ENCODE measurements around the gene KIF13A.

DNA sequence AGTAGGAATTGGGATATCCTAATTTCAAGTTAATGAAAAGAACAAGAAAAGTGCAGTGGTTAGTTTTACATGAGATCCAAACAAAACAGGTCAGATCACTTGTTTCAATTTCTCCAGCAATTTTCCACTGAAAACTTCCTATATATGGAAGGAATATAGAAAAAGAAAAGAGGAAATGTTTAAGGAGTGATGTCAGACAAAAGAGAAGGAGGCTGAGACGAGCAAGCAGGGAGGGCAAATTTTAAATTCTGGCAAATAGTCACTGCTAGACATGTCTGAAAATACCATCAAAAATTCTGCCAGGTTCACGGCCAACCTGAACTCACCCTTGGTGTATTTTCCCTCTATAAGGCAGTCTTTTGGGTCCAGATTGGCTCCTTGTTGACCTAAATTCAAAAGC, 271.2 kb downstream of the KIF13A start:
- TF ChIP-seq, protein P1, sequence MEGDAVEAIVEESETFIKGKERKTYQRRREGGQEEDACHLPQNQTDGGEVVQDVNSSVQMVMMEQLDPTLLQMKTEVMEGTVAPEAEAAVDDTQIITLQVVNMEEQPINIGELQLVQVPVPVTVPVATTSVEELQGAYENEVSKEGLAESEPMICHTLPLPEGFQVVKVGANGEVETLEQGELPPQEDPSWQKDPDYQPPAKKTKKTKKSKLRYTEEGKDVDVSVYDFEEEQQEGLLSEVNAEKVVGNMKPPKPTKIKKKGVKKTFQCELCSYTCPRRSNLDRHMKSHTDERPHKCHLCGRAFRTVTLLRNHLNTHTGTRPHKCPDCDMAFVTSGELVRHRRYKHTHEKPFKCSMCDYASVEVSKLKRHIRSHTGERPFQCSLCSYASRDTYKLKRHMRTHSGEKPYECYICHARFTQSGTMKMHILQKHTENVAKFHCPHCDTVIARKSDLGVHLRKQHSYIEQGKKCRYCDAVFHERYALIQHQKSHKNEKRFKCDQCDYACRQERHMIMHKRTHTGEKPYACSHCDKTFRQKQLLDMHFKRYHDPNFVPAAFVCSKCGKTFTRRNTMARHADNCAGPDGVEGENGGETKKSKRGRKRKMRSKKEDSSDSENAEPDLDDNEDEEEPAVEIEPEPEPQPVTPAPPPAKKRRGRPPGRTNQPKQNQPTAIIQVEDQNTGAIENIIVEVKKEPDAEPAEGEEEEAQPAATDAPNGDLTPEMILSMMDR (IDR thresholded peaks at IDR 0.05; ENCODE audit: low read depth, low read length, missing input control), result no peak
- TF ChIP-seq, protein P2, sequence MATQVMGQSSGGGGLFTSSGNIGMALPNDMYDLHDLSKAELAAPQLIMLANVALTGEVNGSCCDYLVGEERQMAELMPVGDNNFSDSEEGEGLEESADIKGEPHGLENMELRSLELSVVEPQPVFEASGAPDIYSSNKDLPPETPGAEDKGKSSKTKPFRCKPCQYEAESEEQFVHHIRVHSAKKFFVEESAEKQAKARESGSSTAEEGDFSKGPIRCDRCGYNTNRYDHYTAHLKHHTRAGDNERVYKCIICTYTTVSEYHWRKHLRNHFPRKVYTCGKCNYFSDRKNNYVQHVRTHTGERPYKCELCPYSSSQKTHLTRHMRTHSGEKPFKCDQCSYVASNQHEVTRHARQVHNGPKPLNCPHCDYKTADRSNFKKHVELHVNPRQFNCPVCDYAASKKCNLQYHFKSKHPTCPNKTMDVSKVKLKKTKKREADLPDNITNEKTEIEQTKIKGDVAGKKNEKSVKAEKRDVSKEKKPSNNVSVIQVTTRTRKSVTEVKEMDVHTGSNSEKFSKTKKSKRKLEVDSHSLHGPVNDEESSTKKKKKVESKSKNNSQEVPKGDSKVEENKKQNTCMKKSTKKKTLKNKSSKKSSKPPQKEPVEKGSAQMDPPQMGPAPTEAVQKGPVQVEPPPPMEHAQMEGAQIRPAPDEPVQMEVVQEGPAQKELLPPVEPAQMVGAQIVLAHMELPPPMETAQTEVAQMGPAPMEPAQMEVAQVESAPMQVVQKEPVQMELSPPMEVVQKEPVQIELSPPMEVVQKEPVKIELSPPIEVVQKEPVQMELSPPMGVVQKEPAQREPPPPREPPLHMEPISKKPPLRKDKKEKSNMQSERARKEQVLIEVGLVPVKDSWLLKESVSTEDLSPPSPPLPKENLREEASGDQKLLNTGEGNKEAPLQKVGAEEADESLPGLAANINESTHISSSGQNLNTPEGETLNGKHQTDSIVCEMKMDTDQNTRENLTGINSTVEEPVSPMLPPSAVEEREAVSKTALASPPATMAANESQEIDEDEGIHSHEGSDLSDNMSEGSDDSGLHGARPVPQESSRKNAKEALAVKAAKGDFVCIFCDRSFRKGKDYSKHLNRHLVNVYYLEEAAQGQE (IDR thresholded peaks at IDR 0.05), result no peak
- TF ChIP-seq, protein P3, sequence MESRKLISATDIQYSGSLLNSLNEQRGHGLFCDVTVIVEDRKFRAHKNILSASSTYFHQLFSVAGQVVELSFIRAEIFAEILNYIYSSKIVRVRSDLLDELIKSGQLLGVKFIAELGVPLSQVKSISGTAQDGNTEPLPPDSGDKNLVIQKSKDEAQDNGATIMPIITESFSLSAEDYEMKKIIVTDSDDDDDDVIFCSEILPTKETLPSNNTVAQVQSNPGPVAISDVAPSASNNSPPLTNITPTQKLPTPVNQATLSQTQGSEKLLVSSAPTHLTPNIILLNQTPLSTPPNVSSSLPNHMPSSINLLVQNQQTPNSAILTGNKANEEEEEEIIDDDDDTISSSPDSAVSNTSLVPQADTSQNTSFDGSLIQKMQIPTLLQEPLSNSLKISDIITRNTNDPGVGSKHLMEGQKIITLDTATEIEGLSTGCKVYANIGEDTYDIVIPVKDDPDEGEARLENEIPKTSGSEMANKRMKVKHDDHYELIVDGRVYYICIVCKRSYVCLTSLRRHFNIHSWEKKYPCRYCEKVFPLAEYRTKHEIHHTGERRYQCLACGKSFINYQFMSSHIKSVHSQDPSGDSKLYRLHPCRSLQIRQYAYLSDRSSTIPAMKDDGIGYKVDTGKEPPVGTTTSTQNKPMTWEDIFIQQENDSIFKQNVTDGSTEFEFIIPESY (IDR thresholded peaks at IDR 0.05), result no peak
- TF ChIP-seq, protein P4, sequence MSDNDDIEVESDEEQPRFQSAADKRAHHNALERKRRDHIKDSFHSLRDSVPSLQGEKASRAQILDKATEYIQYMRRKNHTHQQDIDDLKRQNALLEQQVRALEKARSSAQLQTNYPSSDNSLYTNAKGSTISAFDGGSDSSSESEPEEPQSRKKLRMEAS (IDR thresholded peaks at IDR 0.05), result no peak
- TF ChIP-seq RAD21 (IDR thresholded peaks at IDR 0.05) (no peak), TAF1 (conservative IDR thresholded peaks at IDR 0.05) (no peak), SP1 (IDR thresholded peaks at IDR 0.05) (no peak), NR2F2 (IDR thresholded peaks at IDR 0.05) (no peak), GABPA (IDR thresholded peaks at IDR 0.05 in 1 of 2, conservative IDR thresholded peaks at IDR 0.05 in 1 of 2) (no peak), JUND (IDR thresholded peaks at IDR 0.05) (no peak), HNF4G (IDR thresholded peaks at IDR 0.05) (no peak), EGR1 (IDR thresholded peaks at IDR 0.05; ENCODE audit: low read depth in 2 of 2) (no peak), YY1 (IDR thresholded peaks at IDR 0.05) (no peak)
- TF ChIP-seq, protein P5, sequence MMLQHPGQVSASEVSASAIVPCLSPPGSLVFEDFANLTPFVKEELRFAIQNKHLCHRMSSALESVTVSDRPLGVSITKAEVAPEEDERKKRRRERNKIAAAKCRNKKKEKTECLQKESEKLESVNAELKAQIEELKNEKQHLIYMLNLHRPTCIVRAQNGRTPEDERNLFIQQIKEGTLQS (IDR thresholded peaks at IDR 0.05), result no peak
